DND-41 (cell line): ENCODE measurements around the gene PACS2.

Experiments
- CTCF ChIP-seq: IDR thresholded peaks from 2 replicates; pipeline ENCODE4 v1.5.1; 2012; ENCODE audit warnings: borderline replicate concordance, low read length, moderate library complexity, mild to moderate bottlenecking; ENCODE audit not compliant: poor library complexity, severe bottlenecking; ENCODE audit errors: extremely low read depth
- EZH2 ChIP-seq: IDR thresholded peaks from 3 replicates; pipeline ENCODE4 v1.6.1; 2012; ENCODE audit warnings: borderline replicate concordance, low read depth, mild to moderate bottlenecking, moderate library complexity, low read length, inconsistent platforms; ENCODE audit not compliant: severe bottlenecking

GRCh38 chr14:105423488-105424195, 109.1 kb downstream of the PACS2 start:
- TF ChIP-seq CTCF, result no peak
- TF ChIP-seq EZH2, result no peak
